Mucosa of gallbladder (tissue), 1 donor: ENCODE results near the gene MFAP2. TPM values are rescaled to one million over a fixed set of nuclear protein-coding genes. Genes with fewer than 3 reads are reported as not detected.
A peak's percentile ranks its signal among the peaks of the same experiment; 100 is the strongest.

Experiments
- DNase-seq: peaks from one replicate; pipeline ENCODE4 v3.0.0-alpha.2; 2020; ENCODE audit warnings: low spot score
- total RNA-seq: library from RNA; stranded (reverse); gene quantifications from one replicate; pipeline ENCODE4 v1.2.1, GENCODE V29; 2021
- donor health status: DM: no; HTN: no; CAD: no.

The MFAP2 gene, protein sequence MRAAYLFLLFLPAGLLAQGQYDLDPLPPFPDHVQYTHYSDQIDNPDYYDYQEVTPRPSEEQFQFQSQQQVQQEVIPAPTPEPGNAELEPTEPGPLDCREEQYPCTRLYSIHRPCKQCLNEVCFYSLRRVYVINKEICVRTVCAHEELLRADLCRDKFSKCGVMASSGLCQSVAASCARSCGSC
- 19.8 TPM for total RNA-seq

DNA sequence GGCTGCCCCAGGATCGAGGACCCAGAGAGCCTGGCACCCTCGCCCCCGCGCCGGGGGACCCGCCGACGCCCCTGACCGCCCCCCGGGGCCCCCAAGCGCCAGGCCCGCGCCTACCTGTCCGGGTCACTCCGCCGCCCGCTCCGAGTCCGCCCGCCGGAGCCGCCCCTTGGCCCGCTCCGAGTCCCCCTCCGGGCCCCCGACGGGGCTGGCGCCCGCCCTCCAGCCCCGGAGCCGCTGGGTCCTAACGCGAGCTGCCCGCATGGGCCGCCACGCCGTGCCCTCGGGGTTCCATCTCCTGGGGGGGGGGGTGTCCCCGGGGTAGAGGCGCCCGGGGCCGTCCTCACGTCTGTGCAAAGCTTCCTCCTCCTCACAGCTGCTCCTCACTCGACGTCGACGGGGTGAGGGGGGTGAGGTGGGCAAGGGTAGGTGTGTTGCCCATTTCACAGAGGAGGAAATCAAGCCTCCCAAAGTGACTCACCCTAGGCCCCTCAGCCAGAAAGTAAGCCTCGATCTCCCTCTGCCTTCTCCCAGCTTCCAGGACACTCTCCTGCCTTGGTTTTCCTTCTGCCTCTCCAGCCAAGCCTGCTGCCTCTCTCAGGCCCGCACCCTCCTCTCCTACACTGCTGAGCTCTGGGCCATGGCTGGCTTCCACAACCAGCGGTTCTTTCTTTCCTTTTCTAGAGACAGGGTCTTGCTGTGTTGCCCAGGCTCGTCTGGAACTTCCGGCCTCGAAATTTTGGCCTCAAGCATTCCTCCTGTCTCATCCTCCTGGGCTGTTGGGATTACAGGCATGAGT, at the start of gene MFAP2:
Gene MFAP2 (minus strand): TSS at position 148 of the 796 bp plus-strand sequence. CDS start 2,347 bp downstream, outside the sequence.
- DNase-seq: no peak

DNA sequence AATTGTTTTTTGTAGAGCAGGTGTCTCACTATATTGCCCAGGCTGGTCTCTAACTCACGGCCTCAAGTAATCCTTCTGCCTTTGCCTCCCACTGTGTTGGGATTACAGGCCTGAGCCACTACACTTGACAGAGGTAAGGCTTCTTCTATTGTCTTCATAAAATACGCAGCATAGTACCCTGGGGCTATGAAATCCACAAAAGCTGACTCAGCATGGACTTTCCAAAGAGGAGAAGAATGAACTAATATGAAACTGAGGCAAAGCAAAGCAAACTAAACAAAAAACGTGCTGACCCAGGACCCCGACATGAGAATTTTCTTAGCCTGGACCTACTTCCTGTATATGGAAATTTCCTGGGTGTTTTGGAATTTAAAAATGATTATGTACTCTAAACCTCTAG, 49.8 kb upstream of the MFAP2 start:
- no peak for DNase-seq

DNA sequence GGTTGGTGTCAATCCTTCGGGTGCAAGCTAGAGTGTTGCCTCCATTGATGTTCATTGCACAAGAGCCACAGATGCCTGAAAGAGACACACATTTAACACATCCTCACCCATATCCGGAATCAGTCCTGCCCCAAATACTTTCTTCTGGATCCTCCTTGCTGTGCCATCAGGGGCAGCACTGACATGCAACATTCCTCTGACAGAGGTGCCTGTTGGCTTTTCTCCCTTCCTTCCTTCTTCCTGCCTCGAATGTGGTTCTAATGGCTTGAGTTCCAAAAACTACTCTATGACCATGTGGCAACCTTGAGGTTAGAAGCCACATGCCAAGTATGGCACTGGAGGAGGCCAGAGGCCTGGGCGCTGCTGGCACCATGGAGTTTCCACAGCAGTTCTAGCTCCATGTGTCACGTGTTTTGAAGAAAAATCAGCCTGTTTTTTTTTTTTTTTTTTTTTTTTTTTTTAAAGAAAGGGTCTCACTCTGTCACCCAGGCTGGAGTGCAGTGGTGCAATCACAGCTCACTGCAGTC, 48.3 kb upstream of the MFAP2 start:
- no peak for DNase-seq

DNA sequence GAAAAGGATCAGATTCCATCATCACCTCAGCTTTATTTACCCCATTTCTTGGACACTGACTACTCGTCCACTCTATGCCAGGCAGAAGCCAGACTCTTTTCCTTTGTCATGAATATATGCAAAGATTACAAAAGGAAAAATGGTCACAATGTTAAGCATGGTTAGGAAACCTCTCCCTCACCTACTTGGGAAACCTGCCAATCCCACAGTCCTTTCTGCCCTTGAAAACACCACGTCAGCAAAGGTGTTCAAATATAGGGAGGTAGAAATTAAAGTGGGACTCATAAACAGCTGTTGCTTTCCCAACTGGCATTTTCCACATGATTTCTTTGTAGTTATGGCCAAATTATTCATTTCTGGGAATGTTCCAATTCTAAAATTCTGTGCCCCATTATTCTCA, 47.5 kb upstream of the MFAP2 start:
- no peak for DNase-seq

DNA sequence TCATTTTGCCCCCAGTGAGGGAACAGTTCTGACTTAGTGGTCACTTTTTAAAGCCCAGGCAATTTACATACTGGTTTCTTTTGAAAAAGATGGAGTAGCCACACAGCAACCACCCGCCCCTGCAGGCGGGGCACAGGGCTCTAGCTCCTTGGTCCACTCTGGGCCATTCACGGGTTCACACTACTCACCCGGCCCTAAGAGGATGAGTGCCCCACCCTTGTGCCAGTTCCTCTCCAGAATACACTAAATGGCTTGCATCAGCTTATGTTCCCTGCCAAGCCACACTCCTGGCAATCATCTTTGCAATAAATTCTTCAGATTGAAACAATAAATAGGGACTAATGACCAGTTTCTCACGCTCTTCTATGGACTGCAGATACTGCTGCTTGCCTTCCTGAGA, 47.0 kb upstream of the MFAP2 start:
- DNase-seq: no peak

DNA sequence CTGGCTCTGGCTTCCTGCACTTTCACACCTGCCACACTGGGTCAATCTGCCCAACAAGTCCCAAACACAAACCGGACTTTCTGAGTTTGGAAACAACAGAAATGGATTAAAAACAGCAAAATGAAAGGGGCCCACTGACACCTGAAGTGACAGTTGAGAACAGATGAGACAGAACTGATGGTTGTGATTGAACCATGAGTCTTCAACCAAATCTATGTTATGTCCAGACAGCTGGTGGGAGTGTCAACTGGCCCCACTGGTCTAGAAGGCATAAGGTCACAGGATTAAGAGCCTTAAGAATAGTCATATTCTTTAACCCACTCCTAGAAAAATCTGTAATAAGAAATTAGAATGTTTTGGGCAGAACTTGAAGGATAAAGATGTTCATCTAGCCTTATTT, 44.3 kb upstream of the MFAP2 start:
- no peak for DNase-seq

DNA sequence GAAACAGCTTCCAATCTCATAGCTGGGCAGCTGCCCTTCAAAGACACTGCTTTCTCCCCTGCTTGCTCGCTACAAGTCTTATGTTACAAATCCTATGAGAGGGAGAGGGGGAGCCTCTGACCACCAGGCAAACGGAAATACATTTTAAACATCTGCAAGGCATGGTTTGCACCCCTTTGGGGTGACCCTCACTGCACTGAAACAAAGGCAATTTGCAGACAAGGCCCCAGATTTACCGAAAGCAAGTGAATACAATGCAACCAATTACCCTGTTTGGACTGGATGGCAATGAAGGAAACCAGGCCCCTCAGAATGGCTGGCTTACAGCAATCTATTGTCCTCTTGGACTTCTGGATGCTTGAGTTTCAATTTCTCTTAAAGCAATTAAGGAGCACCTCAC, 43.2 kb upstream of the MFAP2 start:
- DNase-seq: no peak

DNA sequence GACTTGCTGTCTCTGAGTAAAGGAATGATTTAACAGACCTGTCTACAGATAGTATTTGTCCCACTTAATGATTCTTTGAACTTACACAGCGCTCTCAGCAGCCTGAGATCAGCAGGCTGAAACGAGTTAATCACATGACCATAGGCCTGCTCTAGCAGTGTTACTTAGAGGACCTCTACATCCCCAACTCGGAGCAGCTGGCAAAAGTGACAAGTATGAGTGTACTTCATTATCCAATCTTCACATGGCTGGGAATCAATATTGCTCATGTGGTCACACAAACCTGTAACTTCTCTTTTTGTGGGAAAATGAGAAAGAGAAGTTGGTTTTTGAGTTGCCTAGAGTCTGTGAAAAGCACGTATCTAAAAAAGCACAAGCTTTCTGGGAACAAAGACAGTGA, 42.7 kb upstream of the MFAP2 start:
- no peak for DNase-seq

DNA sequence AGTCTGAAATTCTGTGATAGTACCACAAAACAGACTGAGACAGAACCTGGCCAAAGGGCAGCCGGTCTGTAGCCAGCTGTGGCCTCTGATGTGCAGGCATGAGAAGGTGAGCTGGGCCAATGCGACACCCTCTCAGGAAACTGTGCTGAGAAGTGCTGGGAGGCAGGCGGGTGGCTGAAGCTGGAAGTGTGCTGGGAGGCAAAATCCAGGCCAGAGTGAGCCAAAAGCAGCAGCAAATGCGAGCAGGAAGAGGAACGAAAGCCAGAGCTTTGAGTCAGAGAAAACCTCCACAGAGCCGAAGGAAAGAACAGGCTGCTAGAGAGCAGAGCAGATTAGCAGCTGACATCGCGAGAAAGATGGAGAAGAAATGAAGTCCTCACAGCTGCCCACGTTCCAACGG, 41.5 kb upstream of the MFAP2 start:
- DNase-seq: no peak

DNA sequence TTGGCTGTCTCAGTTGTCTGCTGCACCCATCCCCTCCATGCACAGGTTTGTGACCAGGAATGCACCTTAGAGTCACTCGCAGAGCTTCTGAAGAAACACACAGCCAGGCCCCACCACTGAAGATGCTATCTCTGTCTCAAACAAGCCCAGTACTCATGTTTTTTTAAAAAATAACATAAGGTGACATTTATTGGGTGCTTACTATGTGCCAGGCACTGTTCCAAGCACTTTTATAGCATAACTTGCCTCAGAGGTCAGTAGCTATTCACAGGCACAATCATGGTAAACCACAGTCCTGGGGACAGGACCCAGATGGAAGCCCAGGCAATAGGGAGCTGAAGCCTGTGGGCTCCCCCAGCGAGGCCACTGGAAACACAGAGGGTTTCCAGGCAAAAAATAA, 40.1 kb upstream of the MFAP2 start:
- no peak for DNase-seq

DNA sequence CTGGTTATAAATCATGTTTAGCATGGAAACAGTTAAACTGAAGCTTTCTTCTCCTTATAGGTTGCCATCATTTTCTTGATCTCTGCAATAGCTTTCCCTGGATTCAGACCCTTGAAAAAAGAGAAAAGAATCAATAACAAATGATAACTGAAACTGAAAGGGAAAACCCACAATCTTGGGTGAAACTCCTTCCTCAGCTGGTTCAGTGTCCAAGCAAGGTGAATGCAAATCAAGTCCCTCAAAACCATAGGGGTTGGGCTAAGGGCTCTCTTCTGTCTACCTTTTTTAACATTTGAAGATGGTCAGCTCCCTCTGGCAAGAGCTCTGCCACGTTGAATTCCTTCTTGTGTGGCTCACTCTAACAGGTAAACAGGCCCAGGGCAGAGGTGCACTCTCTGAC, 38.4 kb upstream of the MFAP2 start:
- no peak for DNase-seq

DNA sequence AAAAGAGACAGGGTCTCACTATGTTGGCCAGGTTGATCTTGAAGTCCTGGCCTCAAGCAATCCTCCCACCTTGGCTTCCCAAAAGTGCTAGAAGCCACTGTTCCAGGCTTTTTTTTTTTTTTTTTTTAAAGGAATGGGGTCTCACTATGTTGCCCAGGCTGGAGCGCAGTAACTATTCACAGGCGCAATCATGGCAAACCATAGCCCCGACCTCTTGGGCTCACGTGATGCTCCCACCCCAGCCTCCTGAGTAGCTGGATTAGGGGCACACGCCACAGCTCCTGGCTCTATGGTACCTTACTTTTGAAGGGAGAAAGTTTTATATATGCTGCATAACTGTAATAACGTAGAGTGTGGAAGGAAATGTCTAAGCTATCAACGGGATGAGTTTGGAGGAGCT, 37.0 kb upstream of the MFAP2 start:
- no peak for DNase-seq

DNA sequence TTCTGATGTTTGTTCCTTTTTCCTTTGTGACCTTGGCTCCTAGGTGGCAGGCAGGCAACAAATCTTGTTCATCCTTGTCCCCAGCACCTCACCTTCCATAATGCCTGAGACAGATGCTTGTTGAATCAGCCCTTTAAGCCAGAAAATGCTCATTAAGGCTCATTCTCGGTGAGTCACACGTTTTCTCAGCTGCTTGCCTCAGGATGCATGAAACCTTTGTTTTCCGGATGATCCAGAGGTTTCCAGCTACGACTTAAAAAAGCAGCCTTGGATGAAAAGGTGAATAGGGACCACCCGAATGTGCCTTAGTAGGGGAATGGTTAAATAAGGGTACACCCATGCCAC, 35.9 kb upstream of the MFAP2 start:
- no peak for DNase-seq

DNA sequence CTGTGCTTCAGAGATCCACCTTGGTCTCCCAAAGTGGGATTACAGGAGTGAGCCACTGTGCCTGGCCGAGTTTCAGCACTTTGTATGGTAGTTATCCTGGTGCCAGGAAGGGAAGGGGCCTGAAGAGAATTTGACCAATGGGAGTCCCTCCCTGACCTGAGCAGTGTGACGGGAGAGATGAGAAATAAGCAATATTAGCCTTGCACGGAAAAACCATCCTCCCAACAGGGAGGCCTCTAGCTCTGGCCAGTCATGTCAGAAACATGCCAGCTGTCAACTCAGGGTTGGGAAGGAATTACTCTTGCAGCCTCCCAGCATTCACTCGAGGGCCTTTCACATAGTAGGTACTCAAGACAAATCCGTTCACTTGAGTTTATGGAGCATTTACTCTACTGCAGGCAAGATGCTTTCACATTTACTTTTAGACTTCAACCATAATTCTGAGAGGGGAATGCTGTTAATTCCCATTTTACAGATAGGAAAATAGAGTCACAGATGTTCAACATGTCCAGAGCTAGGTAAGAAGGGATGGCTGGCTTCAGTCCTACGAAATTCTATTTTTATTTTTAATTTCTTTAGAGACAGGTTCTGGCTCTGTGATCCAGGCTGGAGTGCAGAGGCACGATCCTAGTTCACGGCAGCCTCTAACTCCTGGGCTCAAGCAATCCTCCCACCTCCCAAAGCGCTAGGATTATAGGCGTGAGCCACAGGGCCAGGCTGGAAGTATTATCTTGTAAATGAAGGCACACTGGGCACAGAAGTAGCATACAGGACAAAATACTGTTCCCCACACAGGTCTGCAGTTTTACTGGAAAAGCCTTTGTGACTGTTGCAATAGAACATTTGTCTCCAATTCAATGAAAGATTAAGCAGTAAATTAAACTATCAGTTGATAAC, 34.5 kb upstream of the MFAP2 start:
- DNase-seq: no peak

DNA sequence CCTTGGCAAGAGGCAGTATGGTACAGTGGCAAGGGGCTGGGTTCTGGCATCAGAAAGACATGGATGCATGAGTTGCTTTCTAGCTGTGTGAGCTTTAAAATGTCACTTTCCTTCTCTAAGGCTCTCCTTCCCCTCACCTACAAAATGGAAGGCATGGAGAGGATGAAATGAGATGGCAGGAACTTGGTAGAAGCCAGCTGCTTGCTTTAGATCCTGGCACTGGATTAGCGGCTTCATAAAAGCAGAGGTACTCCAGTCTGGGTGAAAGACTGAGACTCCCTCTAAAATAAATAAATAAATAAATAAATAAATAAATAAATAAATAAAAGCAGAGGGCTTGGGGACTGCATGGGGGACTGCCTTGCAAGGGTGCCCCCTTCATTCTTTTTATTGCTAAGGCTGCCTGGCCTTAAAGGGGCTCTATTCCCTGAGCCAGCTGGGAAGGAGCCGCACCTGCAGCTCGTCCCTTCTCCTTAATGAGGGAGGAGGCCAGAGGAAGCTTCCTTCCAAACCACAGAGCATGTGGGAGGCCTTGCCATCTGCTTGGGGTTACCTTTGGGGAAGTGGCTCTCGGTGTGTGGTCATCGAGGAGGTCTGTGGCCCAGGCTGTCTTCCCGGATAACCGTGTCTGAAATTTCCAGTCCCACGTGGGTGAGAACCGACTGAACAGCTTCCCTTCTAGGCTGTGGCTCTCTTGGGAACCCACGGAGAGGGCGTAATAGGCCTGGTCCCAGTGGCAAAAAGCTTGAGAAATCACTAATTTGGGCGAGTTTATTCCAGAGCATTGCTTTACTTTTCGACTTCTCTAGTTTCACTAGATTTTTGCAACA, 33.3 kb upstream of the MFAP2 start:
- DNase-seq: no peak

DNA sequence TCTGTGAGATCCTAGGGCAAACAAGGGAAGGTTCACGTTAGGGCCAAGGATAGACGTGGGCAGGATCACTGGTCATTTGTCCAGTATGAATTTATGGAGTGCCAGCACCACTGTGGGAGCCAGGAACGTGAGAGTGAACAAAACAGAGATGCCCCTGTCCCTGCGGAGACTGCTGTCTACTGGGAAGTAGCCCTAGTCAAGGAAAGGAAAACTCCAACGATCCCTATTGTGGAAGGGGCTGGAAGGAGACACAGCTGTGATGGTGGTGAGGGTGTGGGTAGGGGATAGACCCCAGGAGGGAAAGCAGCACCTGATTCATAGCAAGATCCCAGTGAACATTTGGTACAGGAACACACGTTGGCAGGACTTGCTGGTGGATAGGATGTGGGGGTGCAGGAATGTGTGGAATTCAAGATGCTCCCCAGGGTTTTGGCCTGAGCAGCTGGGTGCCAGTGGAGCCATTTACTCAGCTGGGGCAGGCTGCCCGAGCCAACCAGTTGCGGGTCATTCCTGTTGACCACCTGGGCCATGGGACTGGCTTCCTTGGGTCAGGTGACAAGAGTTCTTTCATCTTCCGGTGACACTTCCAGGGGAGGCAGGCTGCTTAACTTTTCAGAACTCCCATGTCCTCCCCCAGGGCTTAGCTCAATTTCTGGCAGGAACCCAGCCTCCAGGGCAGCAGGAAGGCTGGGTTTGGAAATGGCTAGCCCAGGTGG, 32.5 kb upstream of the MFAP2 start:
- no peak for DNase-seq

DNA sequence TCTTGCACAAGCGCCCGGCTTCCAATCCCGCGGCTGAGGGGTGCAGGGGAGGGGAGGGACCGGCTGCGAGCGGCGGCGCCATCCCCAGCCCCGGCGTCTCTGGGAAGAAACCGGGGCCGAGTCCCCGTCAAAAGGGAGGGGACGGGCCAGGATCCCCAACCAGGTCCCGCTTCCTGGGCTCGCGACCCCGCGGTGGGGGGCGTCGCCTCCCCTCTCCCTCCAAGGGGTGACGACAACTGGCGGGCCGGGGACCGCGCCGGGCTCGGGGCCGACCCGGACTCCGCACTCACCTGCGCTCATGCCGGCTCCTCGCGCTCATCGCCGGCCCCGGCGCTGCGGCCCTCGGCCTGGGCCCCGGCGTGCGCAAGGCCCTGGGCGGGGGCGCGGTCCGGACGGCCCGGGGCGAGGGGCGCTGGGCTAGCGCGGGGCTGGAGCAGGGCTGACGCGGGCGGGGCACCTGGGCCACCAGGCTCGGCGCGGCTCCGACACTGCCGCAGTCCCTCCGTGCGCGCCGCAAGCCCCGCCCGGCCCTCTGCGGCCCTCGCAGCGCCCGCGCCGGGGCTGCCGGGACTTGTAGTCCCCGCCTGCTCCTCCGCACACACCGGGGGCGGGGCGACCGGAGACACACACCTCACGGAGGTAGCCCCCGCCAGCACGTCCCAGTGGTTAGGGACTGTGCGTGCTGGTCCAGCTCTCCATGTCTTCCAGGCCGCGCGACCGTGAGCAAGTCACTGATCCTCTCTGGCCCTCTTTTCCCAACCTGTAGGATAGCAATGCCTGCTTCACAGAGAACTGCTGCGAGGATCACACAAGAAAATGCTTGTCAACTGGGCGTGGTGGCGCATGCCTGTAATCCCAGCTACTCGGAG, 31.3 kb upstream of the MFAP2 start, which contains the start of gene ATP13A2:
Gene ATP13A2 (minus strand): TSS at position 490 of the 869 bp plus-strand sequence. CDS start 190 bp downstream, at position 300.
- DNase-seq: peak; percentile 75

DNA sequence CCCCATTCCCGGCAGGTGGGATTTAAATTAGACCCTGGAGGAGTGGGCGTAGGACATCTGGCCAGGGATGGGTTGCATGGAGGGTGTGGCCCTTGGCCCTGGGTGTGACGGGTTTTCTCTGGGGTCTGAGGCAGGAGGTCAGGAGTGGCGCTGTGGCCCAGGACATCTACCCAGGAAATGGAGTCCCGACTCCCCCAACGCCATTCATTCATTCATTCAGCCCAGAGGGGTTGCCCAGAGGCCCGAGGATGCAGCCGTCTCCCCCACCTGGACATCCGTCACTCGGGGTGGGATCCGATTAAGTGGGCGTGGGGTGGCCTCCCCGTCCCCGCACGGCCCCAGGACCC, 30.6 kb upstream of the MFAP2 start:
- DNase-seq: no peak

DNA sequence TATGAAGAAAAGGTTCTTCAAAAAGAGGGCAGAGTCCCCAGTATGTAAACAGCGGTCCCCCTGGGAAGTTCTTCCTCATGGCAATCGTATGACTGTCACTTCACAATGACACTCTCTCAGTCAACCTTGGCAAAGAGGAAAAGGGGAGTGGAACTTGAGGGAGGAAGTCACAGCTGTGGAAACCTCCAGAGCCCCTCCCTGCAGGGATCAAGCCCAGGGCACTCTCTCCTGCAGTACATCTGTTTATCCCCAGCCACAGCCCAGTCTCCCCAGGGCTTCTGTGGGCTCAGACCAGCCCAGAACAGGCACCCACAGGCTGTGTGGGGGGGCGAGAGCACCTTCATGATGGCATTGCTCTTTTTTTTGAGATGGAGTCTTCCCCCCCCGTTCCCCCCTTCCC, 29.3 kb upstream of the MFAP2 start:
- DNase-seq: no peak
